Psoas muscle (tissue), 8 donors: ENCODE data around the gene PPARG. TPM values are rescaled to one million over a fixed set of nuclear protein-coding genes. Genes with fewer than 3 reads are reported as not detected.

Source experiments
- ATAC-seq, 4 donors: fragments of 200-7000 bp; cut with Tn5 transposase; one replicate each; pipeline ENCODE4 v1.9.1; 2020; ENCODE audit warnings: moderate library complexity in 3 of 4, mild to moderate bottlenecking in 2 of 4
- DNase-seq, 2 donors: peaks; one replicate each; pipeline ENCODE4 v3.0.0-alpha.2; 2020
- H3K27ac ChIP-seq: fragments of 200-600 bp; one replicate; pipeline ENCODE4 v1.8.0; 2022
- H3K27me3 ChIP-seq, 3 donors: fragments of 200-600 bp in 1 of 3; one replicate each; pipeline versions ENCODE4 v1.6.1 to v1.8.0; 2013 to 2022; ENCODE audit warnings: low read length in 2 of 3, mild to moderate bottlenecking in 2 of 3, moderate library complexity in 1 of 3; ENCODE audit not compliant: insufficient read depth in 3 of 3
- H3K36me3 ChIP-seq, 2 donors: fragments of 200-600 bp in 1 of 2; one replicate each; pipeline versions ENCODE4 v1.6.1 to v1.8.0; 2013 to 2022; ENCODE audit warnings: low read depth in 1 of 2, mild to moderate bottlenecking in 1 of 2, moderate library complexity in 1 of 2; ENCODE audit not compliant: insufficient read depth in 1 of 2
- H3K4me1 ChIP-seq: fragments of 200-600 bp; one replicate; pipeline ENCODE4 v1.8.0; 2022
- H3K4me3 ChIP-seq: fragments of 200-600 bp; one replicate; pipeline ENCODE4 v1.8.0; 2022; ENCODE audit warnings: mild to moderate bottlenecking
- H3K9me3 ChIP-seq: fragments of 200-600 bp; one replicate; pipeline ENCODE4 v1.8.0; 2022
- CTCF ChIP-seq: fragments of 200-600 bp; IDR thresholded peaks from one replicate; pipeline ENCODE4 v1.8.0; 2022; ENCODE audit warnings: antibody characterized with exemption
- WGBS, 3 donors: extraction: QIAGEN DNeasy Blood & Tissue Kit; methylation state at CpG; one replicate each; pipeline versions ENCODE4 v1.1.6 to v1.1.7; 2013; 5-methylcytosine and 5-hydroxymethylcytosine counted together
- intact Hi-C, 2 donors: fragments of 100-400 bp; cut with DNase I; formaldehyde crosslinking; loops; one replicate each; pipeline versions ENCODE4 v1.11.0 to v1.14.2; 2022
- polyA plus RNA-seq, 3 donors: library from polyadenylated mRNA; stranded (reverse); fragments of 200-250 nt; gene quantifications; one replicate each; pipeline ENCODE4 v1.2.3, GENCODE V29; 2013
- total RNA-seq, 4 donors: library from RNA; stranded (reverse); fragmentation: NEBNext Ultra II Directional in 2 of 4; extraction: Animal tissue kit (Norgen Biotek cat#: 25700) in 2 of 4; gene quantifications; one replicate each; pipeline versions ENCODE4 v1.2.1 to v1.2.4, GENCODE V29; 2021 to 2023
- donor health status: healthy with polysubstance abuse.
- donor health status: DM: no; HTN: no; CAD: no; lungs with moderate emphysema.
- donor health status: Bipolar disorder and iron deficiency.
- donor health status: healthy.
- donor health status: DM: yes; HTN: yes; CAD: no.
- donor health status: DM: no; HTN: no; CAD: no.
- donor health status: DM: no; HTN: no; CAD: no.
- donor health status: DM: yes; HTN: yes; CAD: no.

Gene PPARG
- total and polyA plus RNA-seq, 7 donors = 3.1 to 6.8 (median 4.3) TPM

GRCh38 chr3:12472000-12472610 is 183.2 kb downstream of the PPARG start:
- DNase-seq (no peak), ATAC-seq (no peak)
- no peak overlapping the region for H3K4me3 ChIP-seq
- WGBS, 3 donors = 74 to 79% (median 75%) methylated on average over 11 of the region's 11 CpGs
- intact Hi-C loops = no loop called here
- no peaks in the 10 kb centered on the region for H3K27me3 ChIP-seq
- no peaks in the 10 kb centered on the region for H3K36me3 ChIP-seq
- no peaks in the 10 kb centered on the region for H3K9me3 ChIP-seq
- no peaks in the 10 kb centered on the region for H3K4me1 ChIP-seq
- TF ChIP-seq CTCF = no peak
- H3K27ac ChIP-seq = no peak overlapping the region

GRCh38 chr3:12472796-12473195 is 183.9 kb downstream of the PPARG start:
- no peak for DNase-seq
- 87 to 91% (median 88%) methylated on average over 5 of the region's 5 CpGs for WGBS, 3 donors
- no peak for TF ChIP-seq CTCF
- no peak for ATAC-seq
- no peaks in the 10 kb centered on the region for H3K27me3 ChIP-seq
- no peaks in the 10 kb centered on the region for H3K9me3 ChIP-seq
- H3K4me3 ChIP-seq = no peak overlapping the region
- H3K36me3 ChIP-seq = no peaks in the 10 kb centered on the region
- intact Hi-C loops = no loop called here
- H3K4me1 ChIP-seq = no peaks in the 10 kb centered on the region
- H3K27ac ChIP-seq = no peak overlapping the region

- no peaks in the 10 kb centered on the region for H3K36me3 ChIP-seq
- no peaks in the 10 kb centered on the region for H3K4me1 ChIP-seq
- TF ChIP-seq CTCF = no peak
- no peak for ATAC-seq
- WGBS, 3 donors = 77 to 84% (median 81%) methylated on average over 9 of the region's 9 CpGs
- no peaks in the 10 kb centered on the region for H3K27me3 ChIP-seq
- H3K4me3 ChIP-seq = no peak overlapping the region
- H3K9me3 ChIP-seq = no peaks in the 10 kb centered on the region
- no peak for DNase-seq
- H3K27ac ChIP-seq = no peak overlapping the region
- intact Hi-C loops = no loop called here
Observed at GRCh38 chr3:12473511-12473910, 184.6 kb downstream of the PPARG start.

- Histone ChIP-seq H3K4me1 (no peaks in the 10 kb centered on the region), H3K36me3 (no peaks in the 10 kb centered on the region), H3K9me3 (no peaks in the 10 kb centered on the region), H3K27ac (no peak overlapping the region), H3K27me3 (no peaks in the 10 kb centered on the region), H3K4me3 (no peak overlapping the region)
- no peak for TF ChIP-seq CTCF
- intact Hi-C loops = loop anchor here in 1 of 2 donors (5.0 kb wide), 1 partner anchor 294 kb away; no protein-coding TSS in a partner anchor
- no peak for ATAC-seq
- 65 to 77% (median 69%) methylated on average over 5 of the region's 5 CpGs for WGBS, 3 donors
- no peak for DNase-seq
Observed at GRCh38 chr3:12476238-12476897, 187.5 kb downstream of the PPARG start.
